Cerebellar nuclear complex (tissue), 1 donor: Measurements from ENCODE around the gene AHNAK2.

Experiments
- DNase-seq, 2 experiments: peaks; one replicate each; lab custom pipeline; 2025; lab: John Stamatoyannopoulos, UW

The AHNAK2 gene

DNA sequence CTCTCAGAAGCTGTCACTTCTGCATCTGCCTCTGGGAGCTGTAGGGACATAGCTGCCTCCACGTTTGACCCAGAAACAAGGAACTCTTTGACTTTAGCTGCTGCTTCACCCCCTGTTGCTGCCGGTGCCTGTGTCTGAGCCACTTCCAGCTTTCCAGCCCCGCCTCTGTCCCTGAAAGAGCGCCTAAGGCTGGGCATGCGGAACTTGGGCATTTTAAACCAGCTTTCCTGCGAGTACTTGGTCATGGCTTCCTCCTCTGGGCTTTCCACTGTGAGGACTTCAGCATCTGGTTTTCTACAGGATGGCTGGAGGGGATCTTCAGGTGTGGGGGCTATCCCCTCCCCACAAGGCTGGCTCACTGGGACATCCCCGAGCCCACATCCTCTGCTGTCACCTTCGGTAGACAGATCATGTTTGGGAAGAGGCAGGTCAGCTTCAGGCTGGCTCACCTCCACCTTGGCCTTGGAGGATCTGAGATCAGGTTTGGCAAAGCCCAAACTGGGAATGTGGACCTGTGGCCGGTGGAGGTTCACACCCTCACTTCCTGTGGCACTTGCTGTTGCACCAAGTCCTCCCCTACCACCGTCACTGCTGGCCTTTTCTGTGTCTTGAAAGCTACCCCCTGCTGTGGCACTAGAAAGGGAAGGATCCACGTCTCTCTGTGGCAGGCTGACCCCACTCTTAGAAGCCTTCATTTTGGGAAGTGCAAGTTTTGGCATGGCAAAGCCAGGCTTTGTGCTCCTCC is 38.3 kb downstream of the AHNAK2 start:
- DNase-seq: no peak

GRCh38 chr14:104938960-104939359 is 39.2 kb downstream of the AHNAK2 start:
- no peak for DNase-seq

DNA sequence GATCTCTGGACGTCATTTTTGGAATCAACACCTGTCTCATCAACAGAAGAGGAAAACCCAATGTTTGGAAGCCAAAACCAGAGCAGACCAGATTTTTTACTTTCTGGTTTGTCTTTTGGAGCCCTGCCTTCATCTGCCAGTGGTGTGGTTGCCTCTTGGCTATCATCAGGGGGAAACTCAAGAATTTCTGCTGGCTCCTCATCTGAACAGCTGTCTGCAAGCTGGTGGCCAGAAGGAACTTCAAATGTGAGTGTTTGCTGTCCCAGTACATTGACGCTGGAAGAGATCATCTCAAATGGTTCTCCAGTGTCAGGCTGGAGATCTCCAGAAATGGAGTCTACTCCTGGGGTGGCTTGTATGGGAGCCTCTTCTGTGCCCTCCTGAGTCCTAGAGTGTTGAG is 39.7 kb downstream of the AHNAK2 start:
- no peak for DNase-seq

DNA sequence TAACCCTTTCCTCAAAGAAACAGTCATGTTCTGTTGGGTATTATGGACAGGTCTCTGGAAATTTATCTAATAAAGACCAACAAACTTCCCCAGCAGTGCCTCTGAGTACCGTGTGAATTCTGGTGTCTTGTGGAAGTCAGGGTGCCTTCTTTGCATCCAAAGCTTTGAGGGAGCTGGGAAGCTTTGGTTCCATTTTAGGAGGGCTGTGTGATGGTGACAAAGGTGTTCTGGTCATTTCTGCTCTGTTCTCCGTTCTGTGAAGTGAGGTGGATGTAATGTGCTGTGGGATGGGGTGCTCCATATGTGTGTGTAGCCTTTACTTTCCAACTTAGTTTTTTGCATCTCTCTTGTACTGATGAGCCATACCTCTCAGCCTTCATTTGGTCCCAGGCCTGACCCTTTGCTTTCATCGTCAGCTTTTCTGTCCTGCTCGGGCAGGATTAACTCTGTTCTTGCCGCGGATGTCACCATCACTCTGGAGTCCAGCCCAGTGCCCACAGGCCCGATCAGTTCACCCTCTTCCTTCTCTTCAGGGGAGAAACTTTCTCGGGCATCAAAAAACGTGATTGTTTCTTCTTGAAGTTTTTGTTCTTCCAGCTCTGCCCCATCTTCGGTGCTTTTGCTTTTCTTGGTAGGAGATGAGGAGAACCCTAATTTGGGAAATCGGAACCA is 40.3 kb downstream of the AHNAK2 start:
- no peak for DNase-seq

DNA sequence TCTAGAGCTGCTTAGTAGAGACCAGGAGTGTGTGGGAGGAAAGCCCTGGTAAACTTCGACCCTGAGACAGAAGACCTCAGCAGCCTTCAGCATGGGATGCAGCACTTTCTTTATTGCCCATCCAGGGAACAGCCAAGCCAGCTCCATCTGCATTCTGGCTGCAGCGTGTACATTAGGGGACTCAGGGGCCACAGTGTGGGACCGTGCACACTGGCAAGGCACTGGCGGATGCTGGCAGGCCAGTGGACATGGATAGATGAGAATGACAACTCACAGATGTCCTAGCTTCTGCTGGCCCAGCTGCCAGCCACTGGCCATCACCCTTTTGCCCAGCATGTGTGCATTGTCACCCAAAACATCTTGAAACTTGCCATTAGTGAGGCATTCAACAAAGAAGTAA is 41.0 kb downstream of the AHNAK2 start:
- no peak for DNase-seq

DNA sequence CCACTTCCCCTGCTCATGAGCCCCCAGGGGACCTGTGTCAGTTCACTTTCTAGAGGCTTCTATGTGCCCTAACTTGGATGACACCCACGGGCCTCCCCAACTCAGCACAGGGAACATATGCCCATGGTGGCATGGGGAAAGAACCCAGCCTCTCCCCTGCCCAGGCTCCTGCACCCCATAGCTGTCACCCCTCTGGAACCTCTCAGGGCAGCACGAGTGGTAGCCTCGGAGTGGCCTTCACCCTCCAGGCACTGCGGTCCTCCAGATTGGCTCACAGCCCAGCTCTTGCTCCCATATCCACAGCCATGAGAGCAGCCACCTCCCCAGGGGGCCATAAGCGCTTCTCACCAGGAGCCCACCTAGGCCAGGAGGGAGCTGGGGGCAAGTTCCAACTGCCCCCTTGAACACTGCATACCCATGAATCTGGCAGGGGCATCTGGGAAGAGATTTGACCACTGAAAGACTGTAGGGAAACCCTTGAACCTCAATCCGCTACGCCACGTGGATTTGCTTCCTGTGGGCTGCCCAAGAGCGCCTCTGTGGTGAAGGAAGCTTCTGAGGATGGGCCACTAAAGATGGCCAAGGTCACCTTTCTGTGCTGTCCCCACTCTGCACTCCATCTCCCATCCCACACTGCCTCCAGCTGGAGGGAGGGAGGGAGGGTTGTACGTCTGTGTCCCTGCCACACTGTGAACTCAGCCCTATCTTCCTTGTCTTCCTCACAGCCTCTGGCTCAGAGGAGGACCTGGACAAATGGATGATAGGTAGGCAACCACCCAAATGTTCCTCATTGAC is 41.6 kb downstream of the AHNAK2 start:
- no peak for DNase-seq

- no peak for DNase-seq
Measured at GRCh38 chr14:104935955-104936354, 42.2 kb downstream of the AHNAK2 start.

DNA sequence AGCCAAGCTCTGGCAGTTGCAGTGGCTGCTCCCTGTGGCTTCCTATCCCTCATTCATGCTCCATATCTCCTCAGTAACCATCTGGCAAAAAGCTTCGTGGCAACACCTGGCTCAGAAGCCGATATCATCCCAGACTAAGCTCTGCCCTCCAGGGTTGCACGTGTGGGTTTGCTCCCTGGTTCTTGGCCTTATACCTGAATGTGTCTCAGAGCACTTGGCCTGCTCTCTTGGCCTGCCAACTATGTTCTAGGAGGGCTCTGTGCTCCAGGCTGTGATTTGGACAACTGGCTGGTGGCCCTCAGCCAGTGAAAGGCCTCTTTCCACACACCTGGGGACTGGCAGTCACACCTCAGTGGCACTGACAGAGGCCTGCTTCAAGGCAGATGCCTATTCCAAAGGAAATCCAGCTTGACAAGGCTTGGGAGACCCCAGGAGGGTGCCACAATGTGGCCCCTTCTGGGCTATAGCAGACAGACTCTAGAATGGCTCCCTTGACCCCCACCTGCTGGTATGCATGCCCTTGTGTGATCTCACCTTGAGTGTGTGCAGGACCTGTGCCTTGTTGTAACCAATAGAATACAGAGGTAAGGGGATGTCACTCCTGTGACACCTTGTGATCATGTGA is 43.0 kb downstream of the AHNAK2 start:
- DNase-seq: no peak

GRCh38 chr14:104933746-104934733 is 44.1 kb downstream of the AHNAK2 start:
- no peak for DNase-seq

- peak in 1 of 2 experiments; percentile 43 for DNase-seq
Measured at GRCh38 chr14:104932676-104933631, 45.2 kb downstream of the AHNAK2 start.

DNA sequence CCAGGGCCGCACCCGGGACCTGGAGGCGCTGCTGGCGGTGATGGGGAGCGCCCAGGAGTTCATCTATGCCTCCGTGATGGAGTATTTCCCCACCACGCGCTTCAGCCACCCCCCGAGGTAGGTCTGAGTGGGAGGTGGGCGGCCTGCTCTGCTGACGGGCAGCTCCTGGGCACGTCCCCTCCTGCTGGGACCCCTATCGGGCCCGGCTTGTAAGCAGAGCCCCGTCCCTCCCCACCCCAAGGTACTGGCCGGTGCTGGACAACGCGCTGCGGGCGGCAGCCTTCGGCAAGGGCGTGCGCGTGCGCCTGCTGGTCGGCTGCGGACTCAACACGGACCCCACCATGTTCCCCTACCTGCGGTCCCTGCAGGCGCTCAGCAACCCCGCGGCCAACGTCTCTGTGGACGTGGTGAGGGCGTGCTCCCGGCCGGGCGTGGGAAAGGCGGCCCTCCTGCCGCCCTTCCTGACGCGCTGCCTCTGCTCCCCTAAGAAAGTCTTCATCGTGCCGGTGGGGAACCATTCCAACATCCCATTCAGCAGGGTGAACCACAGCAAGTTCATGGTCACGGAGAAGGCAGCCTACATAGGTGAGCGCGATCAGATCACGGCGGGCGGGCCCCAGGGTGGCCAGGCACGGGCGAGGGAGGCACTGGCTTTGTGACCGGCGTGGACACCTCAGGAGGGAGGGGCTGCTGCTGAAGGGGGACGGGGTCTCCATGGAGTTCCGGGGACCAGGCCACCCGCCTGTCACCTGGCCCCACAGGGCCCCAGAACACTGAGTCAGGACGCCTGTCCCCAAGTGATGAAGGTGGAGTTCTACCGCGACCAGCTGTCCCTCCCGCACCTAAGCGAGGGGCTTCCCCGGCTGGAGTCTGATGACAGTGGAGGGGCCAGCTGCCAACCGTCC is 46.2 kb downstream of the AHNAK2 start:
- no peak for DNase-seq

DNA sequence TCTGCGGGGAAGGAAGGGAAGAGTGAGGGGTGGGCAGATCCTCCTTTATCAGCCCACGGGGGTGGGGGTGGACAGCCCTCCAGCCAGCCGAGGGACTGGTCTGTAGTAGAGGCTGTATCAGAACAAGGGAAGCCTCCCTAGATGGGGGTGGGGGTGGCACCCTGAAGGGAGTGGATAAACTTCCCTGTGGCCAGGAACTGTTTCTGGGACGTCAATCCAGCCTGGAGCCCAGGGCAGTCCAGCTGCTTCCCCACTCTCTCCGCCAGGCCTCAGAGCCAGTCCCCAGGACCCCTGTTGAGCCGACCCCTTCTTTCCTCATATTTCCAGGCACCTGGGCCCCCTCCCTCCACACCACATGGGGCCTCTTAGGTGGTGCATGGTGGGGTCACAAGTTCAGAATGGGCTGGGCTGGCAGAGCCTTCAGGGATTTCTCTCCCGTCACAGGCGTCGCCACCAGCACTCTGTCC is 46.8 kb downstream of the AHNAK2 start:
- DNase-seq: no peak

- no peak for DNase-seq
Measured at GRCh38 chr14:104930526-104931303, 47.5 kb downstream of the AHNAK2 start.

GRCh38 chr14:104929268-104930230 is 48.6 kb downstream of the AHNAK2 start:
- no peak for DNase-seq

GRCh38 chr14:104928391-104929133 is 49.6 kb downstream of the AHNAK2 start:
- DNase-seq: no peak

DNA sequence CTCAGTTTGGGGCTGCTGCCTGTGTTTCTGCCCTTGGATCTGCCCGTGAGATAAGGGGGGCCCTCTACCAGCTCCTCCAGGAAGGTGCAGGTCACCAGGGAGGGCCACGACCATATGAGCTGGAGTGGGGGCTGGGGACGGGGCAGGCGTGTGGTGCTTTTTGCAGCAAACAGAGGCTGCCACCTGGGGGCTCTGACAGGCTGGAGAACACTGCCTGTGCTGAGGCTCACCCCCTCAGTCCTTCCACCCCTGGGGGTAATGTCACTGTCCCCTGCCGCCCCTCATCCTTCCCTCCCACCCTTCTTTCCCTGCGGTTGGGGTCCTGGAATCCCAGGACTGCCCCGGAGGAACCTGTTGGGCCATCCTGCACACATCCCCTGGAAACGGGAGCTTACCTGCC is 50.3 kb downstream of the AHNAK2 start:
- no peak for DNase-seq
